HG03103 (cell line): ENCODE measurements around the gene COL24A1.

Experiments
- ATAC-seq: cut with Tn5 transposase; IDR thresholded peaks from one replicate; pipeline ENCODE4 v1.9.1; 2021; ENCODE audit warnings: low read depth; ENCODE audit not compliant: unreplicated experiment

COL24A1 gene

GRCh38 chr1:86156566-86157455, at the start of gene COL24A1:
COL24A1 (minus strand) TSS chr1:86156772; CDS start chr1:86156396, 376 bp downstream.
- ATAC-seq = no peak

- no peak for ATAC-seq
These were observed 49.2 kb upstream of the COL24A1 start for GRCh38 chr1:86205741-86206140.

- no peak for ATAC-seq
These were observed 46.2 kb upstream of the COL24A1 start for GRCh38 chr1:86202552-86203340.

- ATAC-seq = no peak
These were observed 44.7 kb upstream of the COL24A1 start for GRCh38 chr1:86201311-86201710.

- no peak for ATAC-seq
These were observed 44.3 kb upstream of the COL24A1 start for GRCh38 chr1:86200901-86201300.

- ATAC-seq = no peak
These were observed 40.8 kb upstream of the COL24A1 start for GRCh38 chr1:86197206-86197855.

- ATAC-seq = no peak
These were observed 38.7 kb upstream of the COL24A1 start for GRCh38 chr1:86195281-86195680.

- ATAC-seq = no peak
These were observed 38.0 kb upstream of the COL24A1 start for GRCh38 chr1:86194491-86195034.

- ATAC-seq = no peak
These were observed 35.8 kb upstream of the COL24A1 start for GRCh38 chr1:86192417-86192816.

GRCh38 chr1:86191958-86192357, 35.4 kb upstream of the COL24A1 start:
- ATAC-seq = no peak

- no peak for ATAC-seq
These were observed 34.3 kb upstream of the COL24A1 start for GRCh38 chr1:86190873-86191272.

GRCh38 chr1:86184426-86184825, 27.9 kb upstream of the COL24A1 start:
- ATAC-seq = no peak

GRCh38 chr1:86183810-86184209, 27.2 kb upstream of the COL24A1 start:
- no peak for ATAC-seq

GRCh38 chr1:86176226-86176625, 19.7 kb upstream of the COL24A1 start:
- no peak for ATAC-seq

GRCh38 chr1:86175756-86176155, 19.2 kb upstream of the COL24A1 start:
- no peak for ATAC-seq

GRCh38 chr1:86169625-86170024, 13.1 kb upstream of the COL24A1 start:
- ATAC-seq = no peak

GRCh38 chr1:86159800-86160199, 3.2 kb upstream of the COL24A1 start:
- no peak for ATAC-seq

- no peak for ATAC-seq
These were observed 586 bp downstream of the COL24A1 start for GRCh38 chr1:86155807-86156565.

GRCh38 chr1:86155051-86155806, 1.3 kb downstream of the COL24A1 start:
- ATAC-seq = no peak
